Right ventricle myocardium superior (tissue), 1 donor: ENCODE measurements around the gene CNOT3. TPM values are rescaled to one million over a fixed set of nuclear protein-coding genes. Genes with fewer than 3 reads are reported as not detected.
A peak's percentile ranks its signal among the peaks of the same experiment; 100 is the strongest.
"Not testable (repeated sequence)": the region's sequence is repeated elsewhere in the genome, so short reads cannot be mapped to it uniquely, and the experiment has no call there.

ENCODE experiments used
- ATAC-seq: fragments of 200-7000 bp; cut with Tn5 transposase; one replicate; pipeline ENCODE4 v1.9.1; 2020; ENCODE audit warnings: mild to moderate bottlenecking; ENCODE audit not compliant: poor library complexity
- DNase-seq: peaks from one replicate; pipeline ENCODE4 v3.0.0-alpha.2; 2020
- intact Hi-C: fragments of 100-400 bp; cut with DNase I; formaldehyde crosslinking; loops from one replicate; pipeline ENCODE4 v1.11.2; 2022
- long read RNA-seq: library from polyadenylated mRNA; unstranded; transcript quantifications from one replicate; pipeline ENCODE4 v2.0.0, GENCODE V29; 2021
- total RNA-seq: library from RNA; stranded (reverse); fragmentation: NEBNext Ultra II Directional; extraction: Animal tissue kit (Norgen Biotek cat#: 25700); gene quantifications from one replicate; pipeline ENCODE4 v1.2.1, GENCODE V29; 2021
- donor health status: DM: no; HTN: yes; CAD: no; lungs with severe emphysema.

Gene CNOT3
- total RNA-seq, result 17.6 TPM
- long read RNA-seq, partial matches to known transcripts, result 7 of 15 reads
- long read RNA-seq, other reads (novel, unspliced or antisense), result 6 of 15 reads

DNA sequence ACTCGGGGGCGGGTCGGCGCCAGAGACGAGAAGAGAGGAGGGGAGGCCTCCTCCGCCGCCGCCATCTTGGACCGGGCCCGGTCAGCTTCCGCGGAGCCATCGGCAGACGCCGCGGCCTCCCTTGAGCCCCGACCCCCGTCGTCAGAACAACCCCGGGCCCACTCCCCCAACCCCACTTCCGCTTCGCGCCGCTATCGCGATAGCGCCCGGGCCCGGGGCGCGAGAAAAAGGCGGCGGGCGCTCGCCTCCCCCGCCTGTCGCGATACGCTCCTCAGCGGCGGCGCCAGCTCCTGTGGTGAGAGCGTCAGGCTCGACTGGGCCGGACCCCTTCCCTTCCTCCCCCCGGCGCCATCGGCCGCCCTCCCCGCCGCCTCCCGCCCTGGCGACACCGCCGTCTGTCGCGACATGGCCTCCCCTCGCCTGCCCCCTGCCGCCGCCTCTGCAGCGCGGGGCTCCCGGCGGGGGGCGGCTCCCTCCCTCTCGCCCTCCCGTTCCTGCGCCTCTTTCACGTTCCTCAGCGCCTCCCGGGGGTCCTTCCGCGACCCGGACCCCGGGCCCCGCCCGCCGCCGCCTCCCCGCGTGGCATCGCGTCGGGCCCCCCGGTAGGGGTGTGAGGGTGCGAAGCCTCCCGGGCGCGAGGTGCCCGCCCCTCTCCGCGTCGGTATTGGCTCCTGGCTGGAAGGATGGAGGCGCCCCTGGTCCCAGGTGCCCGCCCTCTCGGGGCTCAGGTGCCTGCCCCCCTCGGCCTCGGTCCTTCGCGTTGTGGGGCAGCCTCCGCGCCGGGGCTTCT, at the start of gene CNOT3:
CNOT3 (plus strand) TSS at position 64 of the 790 bp plus-strand sequence. CDS start 5,217 bp downstream, outside the sequence.
- ATAC-seq (no peak), DNase-seq (no peak)
- intact Hi-C loops, result no loop called here

DNA sequence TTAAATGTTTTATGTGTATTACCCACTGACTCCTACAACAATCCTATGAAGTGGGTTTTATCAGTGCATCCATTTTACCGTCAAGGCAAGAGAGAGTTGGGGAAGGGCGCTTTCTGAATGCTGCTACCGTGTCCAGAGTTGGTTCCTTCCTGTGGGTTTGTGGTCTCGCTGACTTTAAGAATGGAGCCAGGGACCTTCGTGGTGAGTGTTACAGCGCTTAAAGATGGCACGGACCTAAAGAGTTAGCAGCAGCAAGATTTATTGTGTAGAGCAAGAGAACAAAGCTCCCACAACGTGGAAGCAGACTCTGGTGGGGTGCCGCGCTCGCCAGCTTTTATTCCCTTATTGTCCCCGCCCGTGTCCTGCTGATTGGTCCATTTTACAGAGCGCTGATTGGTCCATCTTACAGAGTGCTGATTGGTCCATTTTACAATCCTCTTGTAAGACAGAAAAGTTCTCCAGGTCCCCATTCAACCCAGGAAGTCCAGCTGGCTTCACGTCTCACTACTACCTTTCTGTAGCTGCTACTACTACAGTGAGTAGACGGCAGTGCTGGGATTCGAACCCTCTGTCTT, 43.0 kb upstream of the CNOT3 start:
- intact Hi-C loops, result no loop called here
- DNase-seq, result no peak
- no peak for ATAC-seq

DNA sequence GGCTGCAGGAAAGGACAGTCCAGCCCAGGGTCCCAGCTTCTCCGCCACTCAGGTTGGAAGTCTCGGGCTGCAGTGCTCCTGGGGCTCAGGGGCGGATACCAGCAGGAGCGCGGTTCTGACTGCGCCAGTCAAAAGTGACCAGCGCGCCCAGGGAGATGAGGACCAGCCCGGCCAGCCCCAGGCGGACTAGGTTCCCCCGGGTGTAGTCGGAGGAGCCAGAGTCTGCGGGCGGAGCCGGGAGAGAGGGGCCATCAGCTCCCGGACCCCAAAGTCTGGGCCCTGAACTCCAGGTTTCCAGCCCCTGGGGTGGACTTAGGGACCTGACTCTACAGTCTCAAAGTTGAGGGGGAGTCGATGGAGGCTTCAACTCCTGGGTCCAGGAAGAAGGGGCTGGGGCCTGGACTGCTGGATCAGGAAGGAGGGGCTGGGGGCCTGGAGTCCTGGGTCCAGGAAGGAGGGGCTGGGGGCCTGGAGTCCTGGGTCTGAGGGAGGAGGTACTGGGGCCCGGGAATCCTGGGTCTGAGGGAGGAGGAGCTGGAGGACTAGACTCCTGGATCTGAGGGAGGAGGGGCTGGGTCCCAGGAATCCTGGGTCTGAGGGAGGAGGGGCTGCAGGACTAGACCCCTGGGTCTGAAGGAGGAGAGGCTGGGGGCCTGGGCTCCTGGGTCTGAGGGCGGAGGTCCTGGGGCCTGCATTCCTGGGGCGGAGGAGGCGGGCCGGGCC, 42.3 kb upstream of the CNOT3 start:
- intact Hi-C loops, result no loop called here
- ATAC-seq (no peak), DNase-seq (no peak)

- ATAC-seq (peak; percentile 85), DNase-seq (peak; percentile 76)
- intact Hi-C loops, result not testable (repeated sequence)
Observed at GRCh38 chr19:54095859-54096616, 41.5 kb upstream of the CNOT3 start.

GRCh38 chr19:54096617-54097106, 40.9 kb upstream of the CNOT3 start:
- ATAC-seq (peak; percentile 56), DNase-seq (no peak)
- intact Hi-C loops, result no loop called here

DNA sequence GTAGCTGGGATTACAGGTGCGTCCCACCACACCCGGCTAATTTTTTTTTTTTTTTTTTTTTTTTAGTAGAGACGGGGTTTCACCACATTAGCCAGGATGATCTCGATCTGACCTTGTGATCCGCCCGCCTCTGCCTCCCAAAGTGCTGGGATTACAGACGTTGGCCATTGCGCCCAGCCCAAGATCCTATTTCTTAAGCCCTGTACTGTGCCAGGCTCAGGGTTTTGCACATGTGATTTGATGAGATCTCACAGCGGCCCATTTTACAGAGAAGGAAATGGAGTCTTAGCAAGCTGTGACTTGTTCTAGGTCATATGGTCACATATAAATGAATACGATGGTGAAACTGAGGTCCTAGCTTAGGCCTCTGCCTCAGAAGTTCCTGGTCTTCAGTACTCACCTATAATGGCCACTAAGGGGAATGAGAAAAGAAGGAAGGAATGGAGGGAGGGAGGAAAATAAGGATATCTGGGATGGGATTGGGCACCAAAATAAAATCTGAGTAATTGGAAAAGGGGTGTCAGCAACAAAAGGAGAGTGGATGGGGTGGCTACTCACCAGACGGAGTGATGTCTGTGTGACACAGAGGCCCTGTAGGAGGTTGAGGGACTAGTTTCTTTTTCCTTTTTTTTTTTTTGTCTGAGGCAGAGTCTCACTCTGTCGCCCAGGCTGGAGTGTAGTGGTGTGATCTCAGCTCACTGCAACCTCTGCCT, 38.2 kb upstream of the CNOT3 start:
- DNase-seq, result no peak
- intact Hi-C loops, result no loop called here
- no peak for ATAC-seq

DNA sequence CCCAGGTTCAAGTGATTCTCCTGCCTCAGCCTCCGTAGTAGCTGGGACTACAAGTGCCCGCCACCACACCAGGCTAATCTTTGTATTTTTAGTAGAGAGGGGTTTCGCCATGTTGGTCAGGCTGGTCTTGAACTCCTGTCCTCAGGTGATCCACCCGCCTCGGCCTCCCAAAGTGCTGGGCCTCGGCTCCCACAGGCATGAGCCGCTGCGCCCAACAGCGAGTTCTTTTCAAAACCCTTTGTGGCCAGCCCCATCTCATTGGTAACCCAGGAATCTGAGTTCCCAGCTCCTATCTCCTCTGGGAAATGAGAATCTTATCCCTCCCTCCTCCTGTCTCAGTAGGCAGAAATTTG, 37.7 kb upstream of the CNOT3 start:
- DNase-seq, intact Hi-C loops, ATAC-seq: not testable (repeated sequence)

DNA sequence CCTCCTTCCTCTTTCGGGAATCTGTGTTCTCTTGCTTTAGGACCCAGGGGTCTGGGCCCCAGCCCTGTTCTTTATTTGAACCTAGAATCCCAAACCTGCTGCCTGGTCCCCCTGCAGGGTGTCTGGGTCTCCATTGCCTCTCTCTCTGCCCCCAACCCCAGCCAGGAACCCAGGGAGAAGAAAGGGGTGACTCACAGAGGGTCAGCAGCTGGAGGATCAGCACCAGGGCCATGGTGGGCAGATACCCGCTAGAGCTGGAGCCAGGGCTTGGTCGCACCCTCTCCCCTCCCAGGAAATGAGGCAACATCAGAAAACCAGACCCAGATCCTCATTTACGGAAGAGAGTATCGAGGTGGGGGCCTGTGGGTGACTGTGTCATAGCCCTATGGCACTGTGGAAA, 37.0 kb upstream of the CNOT3 start, which contains the start of gene OSCAR:
OSCAR (minus strand) TSS at position 243 of the 400 bp plus-strand sequence; CDS start at position 232, 11 bp downstream.
- intact Hi-C loops, result no loop called here
- ATAC-seq, result no peak

GRCh38 chr19:54102421-54103169, 35.0 kb upstream of the CNOT3 start, which contains the start of gene NDUFA3:
Gene NDUFA3, plus strand, starts transcription at chr19:54102855. Its CDS starts 24 bp downstream, at chr19:54102879.
- intact Hi-C loops, result no loop called here
- DNase-seq (peak; percentile 99), ATAC-seq (peak; percentile 100)

More for the DNA sequence above, 37.0 kb upstream of the CNOT3 start, which contains the start of gene OSCAR:
- no peak for DNase-seq

GRCh38 chr19:54104998-54105715, 32.4 kb upstream of the CNOT3 start:
- ATAC-seq (no peak), DNase-seq (no peak)
- intact Hi-C loops, result no loop called here

DNA sequence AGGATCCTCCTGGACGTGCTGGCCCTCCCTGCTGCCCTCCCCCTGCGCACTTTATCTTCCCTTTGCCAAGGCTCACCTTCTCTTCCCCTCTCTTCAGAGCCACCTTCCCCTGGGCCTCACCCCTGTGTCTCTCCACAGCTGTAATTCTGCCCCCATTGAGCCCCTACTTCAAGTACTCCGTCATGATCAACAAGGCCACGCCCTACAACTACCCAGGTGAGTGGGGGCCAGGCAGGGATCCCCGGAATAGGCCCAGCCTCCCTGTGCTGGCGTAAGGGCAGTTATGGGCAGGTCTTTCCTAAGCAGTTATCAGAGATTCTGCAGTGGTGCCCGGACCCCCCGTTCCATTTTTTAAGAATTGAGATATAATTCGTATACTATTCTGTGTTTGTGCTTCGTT, 31.8 kb upstream of the CNOT3 start:
- intact Hi-C loops, result no loop called here
- ATAC-seq (no peak), DNase-seq (no peak)

- intact Hi-C loops, result no loop called here
- DNase-seq (no peak), ATAC-seq (no peak)
Observed at GRCh38 chr19:54106716-54107115, 30.8 kb upstream of the CNOT3 start.

DNA sequence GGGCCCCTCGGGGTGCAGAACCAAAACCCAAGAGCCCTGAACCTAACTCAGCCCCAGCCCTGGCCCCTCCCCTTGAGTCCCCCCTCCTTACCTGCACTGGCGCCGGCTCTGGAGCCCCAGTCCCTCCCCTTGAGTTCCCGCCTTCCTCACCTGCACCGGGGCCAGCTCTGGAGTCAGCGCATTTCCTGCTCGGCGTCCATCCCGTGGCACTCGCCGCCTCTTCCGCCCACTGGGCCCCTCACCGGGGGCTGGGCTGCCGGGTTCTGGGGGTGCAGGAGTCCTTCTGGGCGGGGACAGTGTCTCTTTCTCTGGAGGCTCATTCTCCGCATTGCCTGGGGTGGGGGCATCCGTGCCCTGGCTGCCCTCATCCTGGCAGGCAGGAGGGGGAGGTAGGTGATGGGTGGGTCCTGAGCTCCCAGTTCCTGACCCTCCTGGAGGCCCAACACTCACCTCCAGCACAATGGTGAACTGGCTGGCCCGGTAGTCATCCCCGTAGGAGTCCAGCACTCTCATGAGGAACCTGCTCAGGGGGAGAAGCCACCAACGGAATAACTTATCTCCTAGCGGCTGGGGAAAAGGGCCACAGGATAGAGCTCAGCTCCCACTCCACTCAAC, 29.6 kb upstream of the CNOT3 start:
- intact Hi-C loops, result no loop called here
- DNase-seq (no peak), ATAC-seq (no peak)

DNA sequence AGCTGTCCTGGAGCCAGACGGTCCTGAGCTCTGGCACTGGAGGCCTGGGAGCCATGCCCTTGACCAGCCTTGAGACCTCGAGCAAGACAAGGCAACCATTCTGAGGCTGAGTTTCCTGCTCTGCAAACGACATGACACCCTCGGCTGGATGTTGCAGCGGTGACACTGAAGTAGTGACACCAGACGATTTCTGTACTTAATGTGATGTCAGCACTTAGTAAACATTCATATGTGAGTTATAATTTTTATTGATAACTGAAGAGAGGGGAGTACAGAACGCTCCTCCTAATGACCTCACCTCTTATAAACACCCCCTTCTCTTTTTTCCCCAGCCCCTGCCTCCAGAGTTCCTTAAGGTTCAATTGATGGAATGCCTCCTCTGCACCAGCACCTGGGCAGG, 29.1 kb upstream of the CNOT3 start:
- ATAC-seq, result no peak
- intact Hi-C loops, result no loop called here
- DNase-seq, result no peak

- intact Hi-C loops, result no loop called here
- DNase-seq, result no peak
Observed at GRCh38 chr19:54109651-54110050, 27.9 kb upstream of the CNOT3 start.

More at GRCh38 chr19:54109651-54110050, 27.9 kb upstream of the CNOT3 start:
- no peak for ATAC-seq
